CD14-positive monocyte (primary cell): ENCODE measurements around the gene AGRP. TPM values are rescaled to one million over a fixed set of nuclear protein-coding genes. Genes with fewer than 3 reads are reported as not detected.

Experiments
- DNase-seq, 3 donors: peaks; one replicate each; pipeline ENCODE4 v3.0.0-alpha.2; 2011 to 2022
- H2AFZ ChIP-seq: 2 replicates; pipeline ENCODE4 v1.6.0; 2012; ENCODE audit warnings: mild to moderate bottlenecking, low read depth, low read length, inconsistent platforms; ENCODE audit not compliant: insufficient read depth, poor library complexity, severe bottlenecking
- H3K27ac ChIP-seq, 2 donors: 1 replicate in 1 of 2; 2 replicates in 1 of 2; pipeline ENCODE4 v1.5.1; 2012 to 2013; ENCODE audit warnings: low read length in 2 of 2, control low read depth in 1 of 2, inconsistent platforms in 1 of 2, low read depth in 1 of 2, mild to moderate bottlenecking in 1 of 2
- H3K27me3 ChIP-seq, 2 donors: one replicate each; pipeline versions ENCODE4 v1.6.0 to v1.6.1; 2011 to 2013; ENCODE audit warnings: low read length in 2 of 2; ENCODE audit not compliant: control insufficient read depth in 2 of 2, insufficient read depth in 2 of 2
- H3K36me3 ChIP-seq, 2 donors: replicated peaks in 1 of 2; 1 replicate in 1 of 2; 2 replicates in 1 of 2; pipeline versions ENCODE4 v1.5.1 to v1.6.1; 2012 to 2013; ENCODE audit warnings: low read length in 2 of 2, control low read depth in 1 of 2, inconsistent platforms in 1 of 2, mild to moderate bottlenecking in 1 of 2; ENCODE audit not compliant: insufficient read depth in 2 of 2, control insufficient read depth in 1 of 2
- H3K4me1 ChIP-seq, 2 donors: 1 replicate in 1 of 2; 2 replicates in 1 of 2; pipeline versions ENCODE4 v1.5.1 to v1.6.1; 2012 to 2013; ENCODE audit warnings: low read length in 2 of 2, control low read depth in 1 of 2, inconsistent platforms in 1 of 2, mild to moderate bottlenecking in 1 of 2, moderate library complexity in 1 of 2; ENCODE audit not compliant: insufficient read depth in 2 of 2, control insufficient read depth in 1 of 2
- H3K4me2 ChIP-seq: replicated peaks from 2 replicates; pipeline ENCODE3; 2012; ENCODE audit warnings: low read length, moderate library complexity, mild to moderate bottlenecking; ENCODE audit not compliant: poor library complexity, severe bottlenecking; ENCODE audit errors: extremely low read depth
- H3K4me3 ChIP-seq, 3 experiments: fragments of 200-600 bp in 1 of 3; sonication (generic) in 1 of 3; replicated peaks in 1 of 3; 1 replicate in 2 of 3; 2 replicates in 1 of 3; pipeline ENCODE4 v1.5.1; 2011 to 2013; ENCODE audit warnings: low read length in 3 of 3, mild to moderate bottlenecking in 3 of 3, control low read depth in 2 of 3, low read depth in 2 of 3, inconsistent platforms in 1 of 3, moderate library complexity in 1 of 3
- H3K79me2 ChIP-seq: 2 replicates; pipeline ENCODE4 v1.6.0; 2012; ENCODE audit warnings: mild to moderate bottlenecking, control low read depth, inconsistent platforms, low read length, moderate library complexity; ENCODE audit not compliant: insufficient read depth
- H3K9ac ChIP-seq: 2 replicates; pipeline ENCODE4 v1.6.0; 2017; ENCODE audit warnings: low read length, mild to moderate bottlenecking; ENCODE audit not compliant: insufficient read depth, poor library complexity, severe bottlenecking
- H3K9me3 ChIP-seq, 2 donors: replicated peaks in 1 of 2; 1 replicate in 1 of 2; 2 replicates in 1 of 2; pipeline versions ENCODE4 v1.5.1 to v1.6.1; 2012 to 2013; ENCODE audit warnings: low read length in 2 of 2, control low read depth in 1 of 2; ENCODE audit not compliant: control insufficient read depth in 1 of 2, insufficient read depth in 1 of 2
- H4K20me1 ChIP-seq: 2 replicates; pipeline ENCODE4 v1.6.0; 2012; ENCODE audit warnings: mild to moderate bottlenecking, low read length, control low read depth, moderate library complexity; ENCODE audit not compliant: insufficient read depth
- H3K27ac Mint-ChIP-seq, 7 donors: one replicate each; pipeline ENCODE4 v1.8.0; 2020; ENCODE audit warnings: mild to moderate bottlenecking in 7 of 7, mixed read lengths in 7 of 7, moderate library complexity in 6 of 7, inconsistent platforms in 2 of 7
- H3K27me3 Mint-ChIP-seq, 3 donors: one replicate each; pipeline ENCODE4 v1.8.0; 2021 to 2022; ENCODE audit warnings: low read depth in 3 of 3, mild to moderate bottlenecking in 3 of 3, mixed read lengths in 3 of 3, moderate library complexity in 3 of 3, inconsistent platforms in 1 of 3
- H3K36me3 Mint-ChIP-seq, 2 donors: one replicate each; pipeline ENCODE4 v1.8.0; 2020; ENCODE audit warnings: mixed read lengths in 2 of 2, inconsistent platforms in 1 of 2, mild to moderate bottlenecking in 1 of 2
- H3K4me1 Mint-ChIP-seq: one replicate; pipeline ENCODE4 v1.8.0; 2020; ENCODE audit warnings: mild to moderate bottlenecking, mixed read lengths
- H3K4me3 Mint-ChIP-seq, 2 donors: one replicate each; pipeline ENCODE4 v1.8.0; 2020; ENCODE audit warnings: mild to moderate bottlenecking in 2 of 2, mixed read lengths in 2 of 2, moderate library complexity in 1 of 2
- H3K9me3 Mint-ChIP-seq, 7 donors: one replicate each; pipeline ENCODE4 v1.8.0; 2020 to 2022; ENCODE audit warnings: mixed read lengths in 7 of 7, mild to moderate bottlenecking in 6 of 7, moderate library complexity in 6 of 7, inconsistent platforms in 2 of 7
- WGBS: methylation state at CpG from one replicate; pipeline ENCODE4 v1.1.5; 2013; ENCODE audit warnings: missing lambda C conversion rate; ENCODE audit not compliant: insufficient coverage; 5-methylcytosine and 5-hydroxymethylcytosine counted together
- intact Hi-C, 2 donors: fragments of 100-400 bp; cut with micrococcal nuclease; formaldehyde crosslinking; loops; one replicate each; pipeline versions ENCODE4 v1.15.0 to v1.15.1; 2023
- polyA plus RNA-seq, 3 donors: library from polyadenylated mRNA; depleted of rRNA in 1 of 3; unstranded in 2 of 3; stranded (reverse) in 1 of 3; fragments of 300-500 nt in 2 of 3; fragments of >200 nt in 1 of 3; fragmentation: Illumina TruSeq in 2 of 3; gene quantifications; 1 replicate in 2 of 3; 2 replicates in 1 of 3; pipeline ENCODE4 v1.2.3, GENCODE V29; 2012 to 2021
- TF ChIP-seq, protein P1 (sequence below): fragments of 200-600 bp; IDR thresholded peaks from one replicate; pipeline ENCODE4 v1.8.0; 2022; ENCODE audit warnings: antibody characterized with exemption, mild to moderate bottlenecking

AGRP gene
- polyA plus RNA-seq, 3 donors = 0.32 to 0.54 TPM; not detected in 1

DNA sequence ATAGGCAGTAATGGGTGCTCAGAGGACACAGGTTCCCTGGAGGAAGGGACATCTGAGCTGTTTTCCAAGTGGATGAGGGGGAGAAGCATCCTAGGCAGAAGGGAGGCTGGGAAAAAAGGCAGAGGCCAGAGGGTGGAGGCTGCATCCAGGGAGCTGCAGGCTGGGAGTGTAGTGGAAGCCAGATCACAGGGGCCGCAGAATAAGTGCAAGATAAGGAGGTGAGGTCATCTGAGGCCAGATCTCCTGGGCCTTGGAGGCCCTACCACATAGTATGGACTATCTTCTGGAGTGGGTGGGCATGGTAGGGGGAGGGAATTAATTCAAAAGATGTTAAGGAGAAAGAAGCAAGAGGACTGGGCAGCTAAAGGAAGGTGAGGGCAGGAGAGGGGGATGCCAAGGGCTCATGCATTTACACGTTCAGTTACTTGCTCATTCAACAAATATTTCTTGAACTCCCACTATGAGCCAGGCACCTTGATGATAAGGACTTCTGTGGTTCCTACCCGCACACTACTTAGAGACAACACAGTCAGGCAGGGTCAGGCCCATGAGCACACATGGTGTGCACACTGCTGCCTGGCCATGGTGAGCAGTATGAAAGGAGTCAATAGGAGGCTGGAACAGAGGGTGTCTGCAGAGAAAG lies 42.9 kb upstream of the AGRP start:
- Histone ChIP-seq H3K27me3 (no peaks in the 10 kb centered on the region), H3K36me3 (no peaks in the 10 kb centered on the region), H3K4me2 (no peak overlapping the region), H3K9me3 (no peaks in the 10 kb centered on the region), H3K79me2 (peaks cover 24% of the 10 kb centered on the region), H4K20me1 (peaks cover 7% of the 10 kb centered on the region), H3K4me3 (no peak overlapping the region), H3K4me1 (peaks cover 18 to 38% of the 10 kb centered on the region in 2 donors), H3K27ac (no peak overlapping the region), H2AFZ (no peak overlapping the region), H3K9ac (no peak overlapping the region)
- peaks cover 4 to 5% of the 10 kb centered on the region in 2 donors for H3K36me3 Mint-ChIP-seq
- TF ChIP-seq, protein P1, sequence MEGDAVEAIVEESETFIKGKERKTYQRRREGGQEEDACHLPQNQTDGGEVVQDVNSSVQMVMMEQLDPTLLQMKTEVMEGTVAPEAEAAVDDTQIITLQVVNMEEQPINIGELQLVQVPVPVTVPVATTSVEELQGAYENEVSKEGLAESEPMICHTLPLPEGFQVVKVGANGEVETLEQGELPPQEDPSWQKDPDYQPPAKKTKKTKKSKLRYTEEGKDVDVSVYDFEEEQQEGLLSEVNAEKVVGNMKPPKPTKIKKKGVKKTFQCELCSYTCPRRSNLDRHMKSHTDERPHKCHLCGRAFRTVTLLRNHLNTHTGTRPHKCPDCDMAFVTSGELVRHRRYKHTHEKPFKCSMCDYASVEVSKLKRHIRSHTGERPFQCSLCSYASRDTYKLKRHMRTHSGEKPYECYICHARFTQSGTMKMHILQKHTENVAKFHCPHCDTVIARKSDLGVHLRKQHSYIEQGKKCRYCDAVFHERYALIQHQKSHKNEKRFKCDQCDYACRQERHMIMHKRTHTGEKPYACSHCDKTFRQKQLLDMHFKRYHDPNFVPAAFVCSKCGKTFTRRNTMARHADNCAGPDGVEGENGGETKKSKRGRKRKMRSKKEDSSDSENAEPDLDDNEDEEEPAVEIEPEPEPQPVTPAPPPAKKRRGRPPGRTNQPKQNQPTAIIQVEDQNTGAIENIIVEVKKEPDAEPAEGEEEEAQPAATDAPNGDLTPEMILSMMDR = no peak
- H3K9me3 Mint-ChIP-seq = peaks cover 0 to 3% (median 0%) of the 10 kb centered on the region in 7 donors
- H3K27ac Mint-ChIP-seq = peak overlapping the region in 1 of 7 donors; percentile 21
- H3K4me1 Mint-ChIP-seq = peaks cover 26% of the 10 kb centered on the region
- H3K4me3 Mint-ChIP-seq = peak overlapping the region in 1 of 2 donors; percentile 48
- peaks cover 10 to 26% (median 19%) of the 10 kb centered on the region in 3 donors for H3K27me3 Mint-ChIP-seq
- no peak for DNase-seq
- WGBS = 90% methylated on average over 1 of the region's 3 CpGs
- intact Hi-C loops = loop anchor here (5.0 to 10.0 kb wide), 2 partner anchors 36 to 139 kb away; partner anchors contain the start of genes ACD (in 1 of the 2), C16orf86 (in 1 of the 2), CTCF (in 1 of the 2) and ENKD1 (in 1 of the 2)

DNA sequence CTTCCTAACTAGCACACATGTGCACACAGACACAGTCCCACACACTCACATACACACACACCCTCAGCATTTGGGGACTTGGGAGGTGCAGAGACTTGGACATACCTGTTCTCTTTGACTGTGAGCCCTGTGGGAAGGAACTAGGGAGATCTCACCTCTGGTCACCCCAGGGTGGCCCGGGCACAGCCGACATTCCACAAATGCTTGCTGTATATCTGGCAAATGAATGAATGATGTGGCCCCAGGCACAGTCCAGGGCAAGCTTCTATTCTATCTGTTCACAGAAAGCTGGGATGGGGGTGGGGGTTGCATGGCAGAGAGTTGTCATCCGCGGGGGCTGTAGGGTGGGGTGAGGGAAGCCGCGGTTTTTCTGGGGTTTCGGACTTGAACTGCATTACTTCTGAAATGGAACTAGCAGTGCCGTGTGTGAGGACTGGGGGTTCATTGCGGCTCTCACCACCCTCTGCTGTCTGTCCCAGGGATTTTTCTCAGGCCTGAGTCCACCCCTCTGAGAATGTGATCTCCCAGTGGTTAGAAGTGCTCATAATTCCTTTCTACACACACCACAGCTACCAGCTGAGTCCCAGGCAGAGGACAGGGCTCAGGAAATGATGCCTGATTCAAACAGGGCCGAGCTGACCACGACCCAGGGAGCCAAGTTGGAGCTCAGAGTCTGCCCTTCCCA lies 42.0 kb upstream of the AGRP start:
- Histone ChIP-seq H3K27me3 (no peaks in the 10 kb centered on the region), H3K4me2 (no peak overlapping the region), H3K9ac (no peak overlapping the region), H4K20me1 (peaks cover 7% of the 10 kb centered on the region), H3K9me3 (no peaks in the 10 kb centered on the region), H3K36me3 (no peaks in the 10 kb centered on the region), H3K27ac (no peak overlapping the region), H3K4me3 (no peak overlapping the region), H3K79me2 (peaks cover 15% of the 10 kb centered on the region), H2AFZ (no peak overlapping the region), H3K4me1 (peaks cover 14 to 35% of the 10 kb centered on the region in 2 donors)
- TF ChIP-seq, protein P1 = no peak
- Mint-ChIP-seq H3K9me3 (peaks cover 0 to 3% (median 0%) of the 10 kb centered on the region in 7 donors), H3K4me1 (peaks cover 22% of the 10 kb centered on the region), H3K36me3 (peaks cover 4 to 5% of the 10 kb centered on the region in 2 donors), H3K27me3 (peaks cover 10 to 26% (median 19%) of the 10 kb centered on the region in 3 donors), H3K27ac (peak overlapping the region in 1 of 7 donors; percentile 11), H3K4me3 (peak overlapping the region in 1 of 2 donors; percentile 48)
- DNase-seq = no peak
- intact Hi-C loops = loop anchor here (5.0 to 10.0 kb wide), 2 partner anchors 37 to 139 kb away; partner anchors contain the start of genes ACD (in 1 of the 2), C16orf86 (in 1 of the 2), CTCF (in 1 of the 2) and ENKD1 (in 1 of the 2)
- 52% methylated on average over 9 of the region's 11 CpGs for WGBS
